CD4-positive, alpha-beta T cell treated with Interleukin-17A for 1 hour (primary cell): Measurements from ENCODE around the gene DUOX1.

ENCODE experiments used
- DNase-seq: peaks from one replicate; pipeline ENCODE4 v3.0.0-alpha.2; 2020

Gene DUOX1

DNA sequence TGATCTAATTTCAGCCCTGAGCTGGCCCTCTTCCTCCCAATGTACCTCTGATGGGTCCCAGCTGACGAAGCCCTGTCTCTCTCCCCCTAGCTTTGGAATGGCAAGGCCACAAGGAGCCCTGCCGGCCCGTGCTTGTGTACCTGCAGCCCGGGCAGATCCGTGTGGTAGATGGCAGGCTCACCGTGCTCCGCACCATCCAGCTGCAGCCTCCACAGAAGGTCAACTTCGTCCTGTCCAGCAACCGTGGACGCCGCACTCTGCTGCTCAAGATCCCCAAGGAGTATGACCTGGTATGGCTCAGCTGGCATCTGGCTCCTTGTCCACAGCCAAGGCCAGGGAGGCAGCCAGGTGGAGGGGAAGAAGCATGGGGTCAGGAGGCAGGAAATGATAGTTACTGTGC lies 14.2 kb downstream of the DUOX1 start:
- no peak for DNase-seq

DNA sequence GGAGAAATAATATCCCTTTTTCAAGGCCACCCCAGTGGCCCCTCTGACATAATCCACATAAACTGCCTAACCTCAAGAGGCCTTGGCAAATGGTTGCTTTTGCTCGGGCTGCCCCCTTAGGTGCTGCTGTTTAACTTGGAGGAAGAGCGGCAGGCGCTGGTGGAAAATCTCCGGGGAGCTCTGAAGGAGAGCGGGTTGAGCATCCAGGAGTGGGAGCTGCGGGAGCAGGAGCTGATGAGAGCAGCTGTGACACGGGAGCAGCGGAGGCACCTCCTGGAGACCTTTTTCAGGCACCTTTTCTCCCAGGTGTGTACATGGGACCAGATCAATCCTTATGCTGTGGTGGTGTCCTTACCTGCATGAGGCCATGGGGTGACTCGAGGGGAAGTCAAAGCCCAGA lies 15.0 kb downstream of the DUOX1 start:
- DNase-seq = no peak

DNA sequence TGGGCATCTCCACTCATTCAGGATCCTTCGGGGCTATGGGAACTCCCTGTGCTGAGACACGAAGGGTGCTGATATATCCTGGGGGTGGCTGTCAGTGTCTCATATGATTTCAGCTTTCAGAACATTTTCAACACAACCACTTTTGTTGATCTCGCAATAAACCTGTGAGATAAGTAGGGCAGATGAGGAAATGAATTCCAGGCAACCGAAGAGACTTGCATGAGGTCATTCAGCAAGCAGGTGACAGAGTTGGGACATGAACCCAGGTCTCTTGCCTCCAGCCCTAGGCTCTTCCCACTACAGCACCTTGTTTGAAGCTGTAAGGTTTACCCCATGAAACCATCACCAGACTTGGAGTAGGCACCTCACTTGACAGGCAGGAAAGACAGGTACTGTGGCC lies 16.6 kb downstream of the DUOX1 start:
- no peak for DNase-seq

DNA sequence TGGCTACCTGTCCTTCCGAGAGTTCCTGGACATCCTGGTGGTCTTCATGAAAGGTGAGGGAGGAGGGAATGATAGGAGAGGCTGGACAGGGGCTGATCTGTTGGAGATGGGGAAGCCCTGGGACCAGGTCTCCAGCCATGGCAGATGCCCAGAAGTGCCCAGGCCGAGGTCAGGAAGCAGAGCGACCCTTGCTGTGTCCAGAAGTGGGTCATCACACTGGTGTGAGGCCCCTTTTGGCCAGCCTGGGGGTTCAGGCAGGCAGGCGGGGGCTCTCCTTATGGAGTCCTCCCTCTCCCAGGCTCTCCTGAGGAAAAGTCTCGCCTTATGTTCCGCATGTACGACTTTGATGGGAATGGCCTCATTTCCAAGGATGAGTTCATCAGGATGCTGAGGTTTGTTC lies 17.8 kb downstream of the DUOX1 start:
- no peak for DNase-seq

DNA sequence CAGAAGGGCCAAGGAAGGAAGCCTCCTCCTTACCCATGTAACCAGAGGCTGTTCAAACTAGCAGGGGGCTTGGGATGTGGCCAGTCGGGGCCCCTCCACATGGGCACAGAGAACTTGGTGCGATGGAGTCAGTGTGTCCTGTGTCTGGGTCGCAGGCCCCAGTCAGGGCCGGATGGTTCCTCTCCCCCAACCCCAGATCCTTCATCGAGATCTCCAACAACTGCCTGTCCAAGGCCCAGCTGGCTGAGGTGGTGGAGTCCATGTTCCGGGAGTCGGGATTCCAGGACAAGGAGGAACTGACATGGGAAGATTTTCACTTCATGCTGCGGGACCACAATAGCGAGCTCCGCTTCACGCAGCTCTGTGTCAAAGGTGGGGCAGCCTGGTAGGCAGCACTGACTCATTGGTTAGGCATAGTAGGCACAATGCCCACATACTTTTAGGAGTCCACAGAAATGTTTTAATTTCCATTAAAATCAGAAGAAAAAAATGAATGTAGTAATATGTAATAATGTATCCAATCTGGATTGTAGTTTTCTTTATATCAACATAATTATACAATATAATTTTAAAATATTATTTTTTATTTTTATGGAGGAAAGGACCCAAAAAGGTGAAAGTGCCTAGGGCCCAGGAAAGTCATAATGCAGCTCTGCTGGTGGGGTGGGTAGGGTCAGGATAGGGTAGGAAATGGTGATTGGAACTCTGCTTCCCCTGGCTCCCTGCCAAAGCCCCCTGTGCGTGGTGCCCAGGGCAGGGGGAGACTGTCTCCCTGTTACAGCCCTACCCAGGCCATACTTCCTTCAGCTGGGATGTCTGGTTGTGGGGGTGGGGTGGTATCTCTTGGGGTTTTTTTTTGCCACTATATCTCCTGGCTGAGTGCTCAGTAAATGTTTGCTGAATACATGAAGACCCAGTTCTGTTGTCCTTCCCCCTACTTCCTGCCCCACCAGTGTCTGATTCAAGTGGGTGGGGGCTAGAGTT lies 18.6 kb downstream of the DUOX1 start:
- no peak for DNase-seq

DNA sequence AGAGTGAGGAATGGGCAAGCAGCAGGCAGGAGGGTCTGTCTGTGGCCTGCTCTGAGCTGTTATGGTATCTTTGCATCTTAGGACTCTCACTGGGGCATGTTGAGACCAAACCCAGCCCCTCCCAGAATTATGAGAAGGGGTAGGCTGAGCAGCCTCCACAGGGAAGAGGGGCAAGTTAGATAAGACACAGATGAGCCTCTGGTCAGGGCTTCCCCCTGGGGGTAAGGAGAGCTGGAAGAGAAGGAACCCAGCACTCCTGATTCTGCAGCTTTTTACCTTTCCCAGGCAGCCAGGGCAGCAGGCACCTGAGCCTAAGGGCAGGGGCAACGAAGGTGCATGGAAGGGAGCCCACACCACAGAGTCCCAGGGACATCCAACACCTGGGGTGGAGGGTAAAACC lies 19.3 kb downstream of the DUOX1 start:
- no peak for DNase-seq

DNA sequence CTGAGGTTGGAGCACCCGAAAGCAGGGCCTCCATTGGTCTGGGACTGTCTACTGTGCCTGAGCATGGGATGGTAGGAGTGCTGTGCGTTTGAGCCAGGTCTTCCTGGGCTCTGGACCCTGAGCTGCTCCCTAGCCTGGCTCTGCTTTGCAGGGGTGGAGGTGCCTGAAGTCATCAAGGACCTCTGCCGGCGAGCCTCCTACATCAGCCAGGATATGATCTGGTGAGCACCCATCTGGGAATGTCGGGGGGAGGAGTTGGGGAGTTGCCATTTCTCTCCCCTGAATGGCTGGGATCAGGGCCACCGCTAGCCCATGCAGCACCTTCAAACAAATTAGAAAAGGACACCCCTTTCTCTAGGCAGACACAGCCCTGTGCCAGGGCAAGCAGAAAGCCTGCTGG lies 20.7 kb downstream of the DUOX1 start:
- no peak for DNase-seq

DNA sequence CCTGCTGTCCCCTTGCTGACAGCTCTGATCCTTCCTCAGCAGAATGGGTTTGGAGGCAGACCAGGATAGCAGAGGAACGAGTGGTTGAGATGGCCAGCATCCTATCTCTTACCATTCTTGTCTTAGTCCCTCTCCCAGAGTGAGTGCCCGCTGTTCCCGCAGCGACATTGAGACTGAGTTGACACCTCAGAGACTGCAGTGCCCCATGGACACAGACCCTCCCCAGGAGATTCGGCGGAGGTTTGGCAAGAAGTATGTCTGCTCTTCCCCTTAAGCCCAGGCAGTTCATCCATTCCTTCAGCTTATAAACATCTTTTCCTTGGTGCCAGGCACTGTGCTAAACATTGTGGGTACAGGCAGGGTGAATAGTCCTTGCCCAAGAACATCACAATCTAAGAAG lies 21.2 kb downstream of the DUOX1 start:
- no peak for DNase-seq

DNA sequence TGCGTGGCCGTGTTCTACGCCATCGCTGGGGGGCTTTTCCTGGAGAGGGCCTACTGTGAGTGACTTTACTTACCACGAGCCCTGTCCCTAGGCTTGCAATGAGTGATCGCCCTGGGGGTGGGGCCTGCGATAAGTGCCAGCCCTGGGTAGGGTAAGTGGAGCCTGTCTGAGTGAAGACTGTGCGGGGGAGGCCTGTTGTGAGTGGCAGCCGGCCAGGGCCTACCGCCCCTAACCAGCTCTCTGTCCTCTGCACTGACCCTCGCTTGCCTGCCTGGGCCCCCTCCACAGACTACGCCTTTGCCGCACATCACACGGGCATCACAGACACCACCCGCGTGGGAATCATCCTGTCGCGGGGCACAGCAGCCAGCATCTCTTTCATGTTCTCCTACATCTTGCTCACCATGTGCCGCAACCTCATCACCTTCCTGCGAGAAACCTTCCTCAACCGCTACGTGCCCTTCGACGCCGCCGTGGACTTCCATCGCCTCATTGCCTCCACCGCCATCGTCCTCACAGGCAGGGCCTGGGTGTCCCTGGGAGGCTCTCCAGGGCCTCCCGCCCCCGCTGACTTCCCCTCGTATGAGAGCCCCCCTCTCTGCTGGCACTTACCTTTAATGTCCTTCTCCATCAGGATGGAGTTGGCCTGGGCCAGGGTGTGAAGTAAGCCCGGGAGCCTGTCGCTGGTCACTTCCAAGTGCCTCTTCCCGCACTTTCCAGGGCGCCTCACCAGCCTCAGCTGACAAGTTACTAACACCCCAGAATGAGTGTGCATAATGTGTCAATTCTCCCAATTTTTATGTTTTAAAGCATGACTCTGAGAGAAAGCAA lies 22.4 kb downstream of the DUOX1 start:
- no peak for DNase-seq

DNA sequence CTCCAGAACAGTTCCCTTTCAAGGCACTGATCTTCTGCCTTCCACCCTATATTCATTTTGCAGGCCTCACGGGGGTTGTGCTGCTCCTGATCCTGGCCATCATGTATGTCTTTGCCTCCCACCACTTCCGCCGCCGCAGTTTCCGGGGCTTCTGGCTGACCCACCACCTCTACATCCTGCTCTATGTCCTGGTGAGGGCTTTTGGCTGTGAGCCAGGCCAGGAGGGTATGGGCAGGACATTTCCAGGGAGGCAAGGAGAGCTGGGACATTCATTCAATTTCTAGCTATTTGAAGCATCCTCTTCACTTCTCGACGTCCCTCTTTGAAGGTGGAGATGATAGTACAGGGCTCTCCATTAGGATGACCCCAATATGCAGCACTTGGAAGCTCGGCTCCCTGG lies 25.9 kb downstream of the DUOX1 start:
- DNase-seq = no peak

DNA sequence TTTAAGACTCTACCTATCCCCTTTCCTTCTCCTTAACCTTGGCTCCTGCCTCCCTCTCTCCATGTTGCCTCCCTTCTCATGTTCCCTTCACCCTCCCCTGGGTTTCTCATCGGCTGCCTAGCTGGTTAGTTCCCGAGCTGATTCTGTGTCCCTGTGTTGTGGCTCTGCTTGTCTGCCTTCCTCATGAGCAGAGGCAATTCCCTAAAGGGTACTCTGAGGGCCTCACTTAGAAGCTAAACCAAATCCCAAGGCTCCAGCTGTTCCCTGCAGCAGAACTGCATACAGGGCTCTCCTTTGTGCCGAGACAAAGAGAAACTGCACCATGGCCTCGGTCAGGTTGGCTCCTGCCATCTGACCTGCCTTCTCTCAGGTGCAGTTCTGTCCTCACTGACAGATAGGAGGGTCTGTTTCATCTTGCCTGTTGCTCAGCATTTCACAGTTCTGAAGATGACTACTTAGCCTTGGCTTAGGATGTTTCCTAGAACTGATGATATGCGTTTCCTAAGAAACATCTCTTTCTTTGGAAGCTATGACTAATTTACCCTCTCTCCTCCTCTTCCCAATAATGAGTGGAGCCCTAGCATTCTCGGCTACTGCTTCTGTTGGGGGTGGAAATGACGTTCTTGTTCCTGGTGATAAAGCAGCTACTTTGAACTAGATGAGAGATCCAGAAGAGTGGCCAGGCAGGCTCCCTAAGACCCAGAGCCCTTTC lies 27.1 kb downstream of the DUOX1 start:
- DNase-seq = no peak

DNA sequence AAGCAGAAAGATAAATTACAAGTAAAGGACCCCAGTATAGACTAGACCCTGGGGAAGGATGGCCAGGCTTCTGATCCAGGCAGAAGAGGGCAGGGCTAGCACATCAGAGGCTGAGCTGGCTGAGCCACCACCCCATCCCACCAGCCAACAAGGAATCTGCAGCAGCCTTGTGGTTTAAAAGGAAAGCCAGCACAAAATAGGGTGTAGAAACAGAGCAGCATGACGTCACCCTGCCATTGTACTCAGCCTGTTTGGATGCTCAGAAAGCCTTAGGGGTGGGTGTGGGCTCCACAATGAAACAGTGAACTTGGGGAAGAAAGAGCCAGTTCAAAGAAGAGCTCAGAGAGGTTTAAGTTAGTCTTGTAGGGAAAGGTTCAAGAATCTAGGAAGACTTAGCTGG lies 28.2 kb downstream of the DUOX1 start:
- no peak for DNase-seq

DNA sequence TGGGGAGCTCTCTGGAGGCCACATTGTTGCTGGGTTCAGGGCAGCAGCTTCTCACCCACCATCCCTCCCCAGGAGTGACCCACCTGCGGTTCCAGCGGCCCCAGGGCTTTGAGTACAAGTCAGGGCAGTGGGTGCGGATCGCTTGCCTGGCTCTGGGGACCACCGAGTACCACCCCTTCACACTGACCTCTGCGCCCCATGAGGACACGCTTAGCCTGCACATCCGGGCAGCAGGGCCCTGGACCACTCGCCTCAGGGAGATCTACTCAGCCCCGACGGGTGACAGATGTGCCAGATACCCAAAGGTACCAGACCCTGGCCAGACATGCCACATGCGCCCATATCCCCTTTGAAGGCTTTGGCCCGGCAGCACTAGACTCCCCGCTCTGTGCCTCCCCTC lies 31.9 kb downstream of the DUOX1 start:
- DNase-seq = no peak

DNA sequence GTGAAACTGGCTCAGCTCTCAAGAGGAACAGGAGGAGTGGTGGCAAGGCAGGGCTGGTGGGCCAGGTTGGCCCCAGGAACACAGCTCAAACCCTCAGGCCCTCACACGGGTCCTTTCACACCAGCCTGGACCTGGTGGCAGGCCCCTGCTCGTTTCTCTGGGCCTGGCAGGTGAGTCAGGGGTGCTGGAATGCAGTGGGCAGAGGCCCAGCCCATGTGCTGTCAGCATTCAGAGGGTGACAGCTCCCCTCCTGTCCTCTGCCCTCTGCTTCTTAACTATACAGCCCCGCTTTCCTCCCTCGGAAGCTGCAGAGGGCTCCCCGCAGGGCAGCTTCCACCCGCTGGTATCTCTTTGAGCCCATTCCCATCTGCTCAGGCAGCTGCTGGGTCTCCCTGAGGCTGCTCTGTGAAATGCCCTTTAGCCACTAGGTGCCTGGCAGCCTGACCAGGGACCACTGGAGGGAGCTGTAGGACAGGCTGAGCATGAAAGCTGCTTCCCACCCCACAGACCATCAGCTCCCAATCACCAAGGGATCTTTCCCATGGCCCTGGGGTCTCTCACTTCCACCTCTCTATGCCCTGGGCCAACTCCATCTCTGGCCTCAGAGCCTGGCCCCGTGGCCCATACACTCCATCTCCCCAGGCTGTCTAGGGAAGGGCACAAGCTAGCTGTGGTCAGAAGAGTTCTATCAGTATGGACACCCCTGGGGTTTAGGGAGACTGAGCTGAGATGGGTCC lies 33.1 kb downstream of the DUOX1 start:
- peak; percentile 71 for DNase-seq

DNA sequence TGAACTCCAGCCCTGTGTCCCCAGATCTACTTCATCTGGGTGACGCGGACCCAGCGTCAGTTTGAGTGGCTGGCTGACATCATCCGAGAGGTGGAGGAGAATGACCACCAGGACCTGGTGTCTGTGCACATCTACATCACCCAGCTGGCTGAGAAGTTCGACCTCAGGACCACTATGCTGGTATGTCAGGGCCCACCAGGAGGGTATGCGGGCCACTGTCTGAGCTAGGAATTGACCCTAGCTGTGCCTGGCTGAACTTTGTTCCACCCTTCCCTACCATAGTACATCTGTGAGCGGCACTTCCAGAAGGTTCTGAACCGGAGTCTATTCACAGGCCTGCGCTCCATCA lies 33.7 kb downstream of the DUOX1 start:
- no peak for DNase-seq

DNA sequence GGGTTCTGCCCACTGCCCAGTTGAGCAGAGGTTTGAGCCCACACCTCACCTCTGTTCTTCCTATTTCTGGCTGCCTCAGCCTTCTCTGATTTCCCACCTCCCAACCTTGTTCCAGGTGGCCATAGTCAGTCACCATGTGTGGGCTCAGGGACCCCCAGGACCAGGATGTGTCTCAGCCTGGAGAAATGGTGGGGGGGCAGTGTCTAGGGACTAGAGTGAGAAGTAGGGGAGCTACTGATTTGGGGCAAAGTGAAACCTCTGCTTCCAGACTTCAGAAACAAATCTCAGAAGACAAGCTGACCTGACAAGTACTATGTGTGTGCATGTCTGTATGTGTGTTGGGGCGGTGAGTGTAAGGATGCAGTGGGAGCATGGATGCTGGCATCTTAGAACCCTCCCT lies 35.1 kb downstream of the DUOX1 start:
- DNase-seq = no peak

DNA sequence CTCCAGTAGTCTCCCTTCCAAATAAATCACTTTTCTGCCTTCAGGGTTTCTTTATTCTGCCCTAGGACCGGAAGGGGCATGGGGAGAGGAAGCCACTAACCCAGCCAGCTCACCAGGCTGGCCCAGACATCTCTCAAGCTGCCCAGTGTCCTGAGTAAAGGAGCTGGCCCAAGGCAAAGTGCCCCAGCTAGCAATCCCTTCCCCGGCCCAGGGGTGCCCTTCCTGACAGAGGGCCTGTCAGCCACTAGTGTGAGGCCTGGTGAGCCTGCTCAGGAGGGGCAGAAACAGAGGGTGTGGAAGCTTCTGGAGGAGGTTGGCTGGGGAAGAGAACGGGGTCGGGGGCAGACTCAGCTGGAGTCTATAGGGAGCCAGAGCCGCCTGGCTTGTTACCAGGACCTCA lies 35.7 kb downstream of the DUOX1 start:
- no peak for DNase-seq

DNA sequence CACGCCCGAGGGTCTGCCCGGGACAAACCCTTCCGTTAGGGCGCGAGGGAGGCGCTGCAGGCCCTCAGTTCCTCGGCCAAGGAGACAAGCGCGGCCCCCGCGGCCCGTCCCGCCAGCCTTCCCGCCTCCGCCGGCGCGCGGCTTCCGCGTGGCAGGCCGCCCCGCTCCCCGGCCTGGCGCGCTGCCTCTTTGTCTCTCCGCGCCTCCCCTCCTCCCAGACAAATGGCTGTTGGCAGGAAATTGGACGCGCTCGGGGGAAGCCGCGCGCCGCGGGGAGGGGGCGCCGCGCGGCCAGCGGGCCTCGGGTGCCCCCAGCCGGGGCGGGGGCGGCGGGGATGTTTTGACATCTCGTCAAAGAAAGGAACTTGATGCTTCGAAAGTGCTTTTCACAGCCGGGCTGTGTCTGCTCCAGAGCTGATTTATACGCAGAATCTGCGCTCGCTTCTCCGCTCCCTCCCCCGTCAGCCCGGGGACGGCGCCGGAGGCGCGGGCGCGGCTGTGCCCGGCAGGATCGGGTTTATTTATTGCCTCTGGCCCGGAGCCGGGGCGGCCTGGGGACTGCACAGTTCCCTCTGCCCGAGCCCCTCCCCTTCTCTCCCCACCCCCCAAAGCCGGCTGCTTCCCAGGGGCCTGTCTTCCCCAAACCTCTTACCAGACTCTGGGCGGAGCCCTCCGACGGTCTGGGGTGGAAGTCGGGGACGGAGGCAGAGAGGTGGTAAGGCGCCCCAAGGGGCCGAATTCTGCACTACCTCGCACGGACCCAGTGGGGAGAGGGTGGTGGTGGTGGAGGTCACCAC lies 37.2 kb downstream of the DUOX1 start:
- DNase-seq = peak; percentile 88

DNA sequence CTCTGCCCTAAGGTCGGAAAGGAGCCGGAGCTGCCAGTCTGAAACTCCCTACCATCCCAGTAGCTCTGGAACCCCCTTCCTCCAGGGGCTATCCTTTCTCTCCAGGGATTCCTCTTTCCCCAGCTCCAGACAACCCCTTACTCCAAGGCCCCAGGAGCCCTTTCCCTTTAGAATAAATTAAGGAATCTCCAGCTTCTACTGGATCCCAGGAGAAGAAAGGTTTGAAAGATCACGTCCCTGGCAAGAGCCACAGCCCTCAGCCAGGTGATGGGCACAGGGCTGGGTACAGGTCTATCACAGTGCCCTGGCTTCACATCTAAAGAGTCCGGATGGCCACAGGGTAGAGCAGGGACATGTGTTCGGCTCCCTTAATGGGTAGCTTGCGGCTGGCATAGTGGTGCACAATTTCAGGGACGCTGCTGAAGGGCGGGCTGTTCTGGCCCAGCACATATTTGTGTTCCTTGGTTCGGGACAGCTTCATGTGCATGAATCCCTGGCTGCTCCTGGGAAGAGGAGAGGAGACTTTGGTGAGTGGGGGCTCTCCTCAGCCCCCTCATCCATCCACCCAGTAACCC lies 37.9 kb downstream of the DUOX1 start:
- DNase-seq = no peak

DNA sequence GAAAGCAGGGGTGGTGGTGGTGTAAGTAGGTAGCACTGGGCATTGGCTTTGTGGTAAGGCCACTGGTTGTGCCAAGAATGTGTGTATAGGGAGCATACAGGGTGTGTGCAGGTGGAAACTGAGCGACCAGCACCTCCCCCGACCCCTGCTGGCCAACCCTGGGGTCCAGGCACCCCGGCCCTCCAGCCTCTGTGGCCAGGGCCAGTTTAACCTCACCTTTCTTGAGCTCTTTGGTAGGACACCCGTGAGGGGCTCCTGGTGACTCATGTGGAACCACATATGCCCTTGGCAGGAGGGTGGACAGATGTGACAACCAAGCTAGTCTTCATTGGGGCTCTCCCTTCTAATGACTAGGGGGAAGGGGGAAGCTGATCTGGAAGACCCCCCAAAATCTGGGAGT lies 38.5 kb downstream of the DUOX1 start:
- no peak for DNase-seq

DNA sequence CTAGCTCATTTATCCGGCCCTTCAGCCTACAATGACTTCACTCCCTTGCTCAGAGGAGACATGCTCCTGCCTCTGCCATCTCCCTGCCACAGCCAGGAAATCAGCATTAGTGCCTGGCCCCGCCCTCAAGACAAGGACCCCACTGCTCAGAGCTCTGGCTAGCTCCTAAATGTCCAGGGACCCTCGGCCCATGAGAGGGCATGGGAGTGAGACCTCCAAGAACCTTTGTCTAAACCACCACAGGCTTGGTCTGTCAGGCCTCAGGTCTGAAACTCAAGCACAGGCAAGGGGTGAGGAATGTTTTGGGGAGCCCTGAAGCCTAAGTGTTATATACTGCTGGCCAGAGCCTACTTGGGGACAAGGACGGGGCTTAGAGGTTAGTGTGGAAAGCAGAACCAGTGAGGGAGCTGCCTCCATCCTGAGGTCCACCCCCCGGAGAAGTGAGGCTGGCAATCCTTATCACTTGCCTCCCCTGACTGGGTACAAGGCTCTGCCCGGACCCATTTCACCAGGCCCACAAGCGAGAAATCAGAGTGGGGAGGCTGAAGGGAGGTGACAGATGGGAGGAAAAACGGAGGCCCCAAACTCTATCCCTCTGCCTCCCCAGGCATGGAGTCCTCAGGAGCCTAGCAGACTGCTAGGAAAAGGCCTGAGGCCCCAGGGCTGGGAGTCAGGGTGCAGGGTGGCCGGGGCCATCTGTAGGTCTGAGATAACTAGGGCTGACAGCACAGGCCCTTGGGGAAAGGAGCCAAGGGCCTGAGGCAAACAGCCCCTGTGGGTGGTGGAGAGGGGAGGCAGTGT lies 39.2 kb downstream of the DUOX1 start:
- no peak for DNase-seq
